ENCODE data around the gene GRIN2A. TPM values are rescaled to one million over a fixed set of nuclear protein-coding genes. Genes with fewer than 3 reads are reported as not detected.

GRIN2A gene
- total RNA-seq, 1 donor from 2014 or later = 1.5 TPM

GRCh38 chr16:9980981-9981380, 201.2 kb downstream of the GRIN2A start:
- no peak for DNase-seq
- Mint-ChIP-seq H3K27ac (no peak overlapping the region), H3K9me3 (no peaks in the 10 kb centered on the region), H3K36me3 (ENCODE audit: low read depth) (no peaks in the 10 kb centered on the region), H3K4me1 (no peaks in the 10 kb centered on the region), H3K4me3 (no peak overlapping the region), H3K27me3 (peaks cover 10% of the 10 kb centered on the region)
- intact Hi-C loops (cut with micrococcal nuclease) = no loop called here
- ChIA-PET CTCF (no interaction called here), POLR2A (no interaction called here)
- ATAC-seq (ENCODE audit: low read depth) = no peak
- TF ChIP-seq, protein P1, sequence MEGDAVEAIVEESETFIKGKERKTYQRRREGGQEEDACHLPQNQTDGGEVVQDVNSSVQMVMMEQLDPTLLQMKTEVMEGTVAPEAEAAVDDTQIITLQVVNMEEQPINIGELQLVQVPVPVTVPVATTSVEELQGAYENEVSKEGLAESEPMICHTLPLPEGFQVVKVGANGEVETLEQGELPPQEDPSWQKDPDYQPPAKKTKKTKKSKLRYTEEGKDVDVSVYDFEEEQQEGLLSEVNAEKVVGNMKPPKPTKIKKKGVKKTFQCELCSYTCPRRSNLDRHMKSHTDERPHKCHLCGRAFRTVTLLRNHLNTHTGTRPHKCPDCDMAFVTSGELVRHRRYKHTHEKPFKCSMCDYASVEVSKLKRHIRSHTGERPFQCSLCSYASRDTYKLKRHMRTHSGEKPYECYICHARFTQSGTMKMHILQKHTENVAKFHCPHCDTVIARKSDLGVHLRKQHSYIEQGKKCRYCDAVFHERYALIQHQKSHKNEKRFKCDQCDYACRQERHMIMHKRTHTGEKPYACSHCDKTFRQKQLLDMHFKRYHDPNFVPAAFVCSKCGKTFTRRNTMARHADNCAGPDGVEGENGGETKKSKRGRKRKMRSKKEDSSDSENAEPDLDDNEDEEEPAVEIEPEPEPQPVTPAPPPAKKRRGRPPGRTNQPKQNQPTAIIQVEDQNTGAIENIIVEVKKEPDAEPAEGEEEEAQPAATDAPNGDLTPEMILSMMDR (IDR thresholded peaks at IDR 0.05) = no peak

GRCh38 chr16:9978160-9978725, 204.0 kb downstream of the GRIN2A start:
- TF ChIP-seq, protein P1 (IDR thresholded peaks at IDR 0.05) = no peak
- intact Hi-C loops (cut with micrococcal nuclease) = no loop called here
- DNase-seq (no peak), ATAC-seq (ENCODE audit: low read depth) (no peak)
- no peaks in the 10 kb centered on the region for H3K9me3 Mint-ChIP-seq
- H3K27me3 Mint-ChIP-seq = no peaks in the 10 kb centered on the region
- no peak overlapping the region for H3K27ac Mint-ChIP-seq
- POLR2A ChIA-PET = no interaction called here
- no peaks in the 10 kb centered on the region for H3K36me3 Mint-ChIP-seq (ENCODE audit: low read depth)
- no peak overlapping the region for H3K4me3 Mint-ChIP-seq
- no peaks in the 10 kb centered on the region for H3K4me1 Mint-ChIP-seq
- CTCF ChIA-PET = no interaction called here

DNA sequence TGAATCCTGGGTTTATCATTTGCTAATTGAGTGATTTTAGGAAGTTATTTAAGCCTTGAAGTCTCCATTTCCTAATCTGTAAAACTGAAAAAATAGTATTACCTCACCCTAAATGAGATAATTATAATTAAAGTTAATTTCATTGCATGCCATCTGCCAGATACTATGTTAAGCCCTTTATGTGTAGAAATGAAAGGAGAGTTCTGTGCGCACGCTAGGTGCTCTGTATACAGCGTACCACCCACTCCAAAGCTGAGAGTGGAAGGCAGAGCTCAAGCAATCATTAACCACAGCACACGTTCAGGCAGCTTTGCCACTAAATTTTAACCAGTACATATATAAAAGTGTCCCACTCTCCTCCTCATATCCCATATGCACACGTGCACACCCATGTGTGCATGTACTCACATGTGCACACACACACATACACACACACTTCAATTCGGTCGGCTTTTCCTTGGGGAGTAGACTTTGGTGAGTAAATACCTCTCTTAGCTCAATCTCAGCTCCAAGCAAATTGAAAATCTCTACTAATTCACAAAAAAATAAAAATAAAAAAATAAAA, 204.8 kb downstream of the GRIN2A start:
- no peaks in the 10 kb centered on the region for H3K36me3 Mint-ChIP-seq (ENCODE audit: low read depth)
- no peaks in the 10 kb centered on the region for H3K9me3 Mint-ChIP-seq
- H3K27ac Mint-ChIP-seq = no peak overlapping the region
- TF ChIP-seq, protein P1 (IDR thresholded peaks at IDR 0.05) = no peak
- intact Hi-C loops (cut with micrococcal nuclease) = no loop called here
- ChIA-PET CTCF (no interaction called here), POLR2A (no interaction called here)
- H3K4me1 Mint-ChIP-seq = no peaks in the 10 kb centered on the region
- no peaks in the 10 kb centered on the region for H3K27me3 Mint-ChIP-seq
- ATAC-seq (ENCODE audit: low read depth) (no peak), DNase-seq (no peak)
- H3K4me3 Mint-ChIP-seq = no peak overlapping the region

DNA sequence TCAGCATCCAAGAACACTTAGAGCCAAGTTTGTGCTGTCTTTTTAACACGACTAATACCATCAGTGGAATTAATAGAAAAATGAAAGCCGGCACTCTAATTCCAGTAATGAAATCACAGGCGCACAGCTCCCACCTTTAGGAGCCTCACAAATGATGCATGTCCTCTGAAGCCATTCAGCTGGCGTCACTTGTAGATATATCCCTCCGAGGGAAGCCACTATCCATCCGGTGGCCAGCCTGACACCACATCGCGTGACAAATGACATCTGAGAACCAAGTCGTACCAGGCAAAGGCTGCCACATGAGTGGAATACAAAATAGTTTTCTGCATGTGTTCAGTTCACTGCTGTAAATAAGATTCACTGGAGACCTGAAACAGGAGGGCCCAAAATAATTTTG, 205.6 kb downstream of the GRIN2A start:
- DNase-seq (no peak), ATAC-seq (ENCODE audit: low read depth) (no peak)
- CTCF ChIA-PET = no interaction called here
- Mint-ChIP-seq H3K4me3 (no peak overlapping the region), H3K36me3 (ENCODE audit: low read depth) (no peaks in the 10 kb centered on the region), H3K4me1 (no peaks in the 10 kb centered on the region), H3K27ac (no peak overlapping the region), H3K27me3 (no peaks in the 10 kb centered on the region), H3K9me3 (no peaks in the 10 kb centered on the region)
- POLR2A ChIA-PET = no interaction called here
- intact Hi-C loops (cut with micrococcal nuclease) = no loop called here
- TF ChIP-seq, protein P1 (IDR thresholded peaks at IDR 0.05) = no peak

GRCh38 chr16:9971907-9972306, 210.3 kb downstream of the GRIN2A start:
- no peaks in the 10 kb centered on the region for H3K36me3 Mint-ChIP-seq (ENCODE audit: low read depth)
- ATAC-seq (ENCODE audit: low read depth) = no peak
- H3K27me3 Mint-ChIP-seq = no peaks in the 10 kb centered on the region
- no peaks in the 10 kb centered on the region for H3K4me1 Mint-ChIP-seq
- no peak overlapping the region for H3K27ac Mint-ChIP-seq
- TF ChIP-seq, protein P1 (IDR thresholded peaks at IDR 0.05) = no peak
- peaks cover 2% of the 10 kb centered on the region for H3K9me3 Mint-ChIP-seq
- intact Hi-C loops (cut with micrococcal nuclease) = no loop called here
- CTCF ChIA-PET = no interaction called here
- POLR2A ChIA-PET = no interaction called here
- no peak for DNase-seq
- no peak overlapping the region for H3K4me3 Mint-ChIP-seq
